HEK293 (cell line): ENCODE data around the gene COL17A1.

Experiments
- CTCF ChIP-seq: fragments of 450-650 bp; formaldehyde crosslinking; IDR thresholded peaks from 2 replicates; pipeline ENCODE4 v1.5.1; 2016; ENCODE audit warnings: missing biosample characterization, missing genetic modification characterization
- GLIS2 ChIP-seq: fragments of 450-650 bp; formaldehyde crosslinking; IDR thresholded peaks from 2 replicates; pipeline ENCODE4 v1.5.1; 2016; ENCODE audit warnings: missing biosample characterization, missing genetic modification characterization
- HOXC10 ChIP-seq: sonication (generic); formaldehyde crosslinking; IDR thresholded peaks from 2 replicates; pipeline ENCODE4 v1.8.1; 2023; ENCODE audit warnings: mild to moderate bottlenecking, missing genetic modification reagents
- KLF9 ChIP-seq: fragments of 450-650 bp; formaldehyde crosslinking; IDR thresholded peaks from 2 replicates; pipeline ENCODE4 v1.5.1; 2016; ENCODE audit warnings: missing biosample characterization, missing genetic modification characterization, low read depth
- PATZ1 ChIP-seq: fragments of 450-650 bp; formaldehyde crosslinking; IDR thresholded peaks from 2 replicates; pipeline ENCODE4 v1.5.1; 2016; ENCODE audit warnings: missing biosample characterization, missing genetic modification characterization
- REST ChIP-seq: fragments of 450-650 bp; formaldehyde crosslinking; IDR thresholded peaks from 2 replicates; pipeline ENCODE4 v1.5.1; 2016; ENCODE audit warnings: missing biosample characterization, missing genetic modification characterization
- ZNF239 ChIP-seq: fragments of 450-650 bp; formaldehyde crosslinking; IDR thresholded peaks from 2 replicates; pipeline ENCODE4 v1.5.1; 2016; ENCODE audit warnings: missing biosample characterization, missing genetic modification characterization
- ZNF24 ChIP-seq: fragments of 450-650 bp; formaldehyde crosslinking; IDR thresholded peaks from 2 replicates; pipeline ENCODE4 v1.5.1; 2016; ENCODE audit warnings: missing biosample characterization, missing genetic modification characterization
- ZNF580 ChIP-seq: fragments of 450-650 bp; formaldehyde crosslinking; IDR thresholded peaks from 2 replicates; pipeline ENCODE4 v1.5.1; 2016; ENCODE audit warnings: missing biosample characterization, missing genetic modification characterization
- ZNF707 ChIP-seq: fragments of 450-650 bp; formaldehyde crosslinking; IDR thresholded peaks from 2 replicates; pipeline ENCODE4 v1.5.1; 2016; ENCODE audit warnings: missing biosample characterization, missing genetic modification characterization
- ZNF76 ChIP-seq: fragments of 450-650 bp; formaldehyde crosslinking; IDR thresholded peaks from 2 replicates; pipeline ENCODE4; 2016; ENCODE audit warnings: low read depth, missing biosample characterization, missing genetic modification characterization, borderline replicate concordance
- ZNF830 ChIP-seq: fragments of 450-650 bp; IDR thresholded peaks from 2 replicates; pipeline ENCODE4 v1.5.0; 2018; ENCODE audit warnings: missing biosample characterization, missing genetic modification characterization, low read depth, mild to moderate bottlenecking, moderate library complexity
- ZSCAN4 ChIP-seq: fragments of 450-650 bp; formaldehyde crosslinking; IDR thresholded peaks from 2 replicates; pipeline ENCODE4 v1.5.1; 2017; ENCODE audit warnings: missing biosample characterization, missing genetic modification characterization

- no peak for TF ChIP-seq ZNF76 (tag by site-specific recombination)
- no peak for TF ChIP-seq CTCF (tag by site-specific recombination)
- TF ChIP-seq ZNF830 (tag by site-specific recombination) = no peak
- TF ChIP-seq ZNF239 = no peak
- no peak for TF ChIP-seq PATZ1 (tag by site-specific recombination)
- no peak for TF ChIP-seq GLIS2
- TF ChIP-seq REST = no peak
- no peak for TF ChIP-seq KLF9 (tag by site-specific recombination)
- TF ChIP-seq ZNF24 (tag by site-specific recombination) = no peak
- TF ChIP-seq HOXC10 = no peak
- no peak for TF ChIP-seq ZNF580
- TF ChIP-seq ZSCAN4 (tag by site-specific recombination) = no peak
- TF ChIP-seq ZNF707 (tag by site-specific recombination) = no peak
Measured at GRCh38 chr10:103995134-103995533, 90.5 kb downstream of the COL17A1 start.
